HEK293T (cell line): ENCODE results near the gene FASTKD2.

Experiments
- ELF4 ChIP-seq: fragments of 450-650 bp; IDR thresholded peaks from 2 replicates; pipeline ENCODE4 v1.6.1; 2017; ENCODE audit warnings: antibody characterized with exemption
- TARDBP ChIP-seq: fragments of 450-650 bp; IDR thresholded peaks from 2 replicates; pipeline ENCODE4 v1.6.1; 2016

DNA sequence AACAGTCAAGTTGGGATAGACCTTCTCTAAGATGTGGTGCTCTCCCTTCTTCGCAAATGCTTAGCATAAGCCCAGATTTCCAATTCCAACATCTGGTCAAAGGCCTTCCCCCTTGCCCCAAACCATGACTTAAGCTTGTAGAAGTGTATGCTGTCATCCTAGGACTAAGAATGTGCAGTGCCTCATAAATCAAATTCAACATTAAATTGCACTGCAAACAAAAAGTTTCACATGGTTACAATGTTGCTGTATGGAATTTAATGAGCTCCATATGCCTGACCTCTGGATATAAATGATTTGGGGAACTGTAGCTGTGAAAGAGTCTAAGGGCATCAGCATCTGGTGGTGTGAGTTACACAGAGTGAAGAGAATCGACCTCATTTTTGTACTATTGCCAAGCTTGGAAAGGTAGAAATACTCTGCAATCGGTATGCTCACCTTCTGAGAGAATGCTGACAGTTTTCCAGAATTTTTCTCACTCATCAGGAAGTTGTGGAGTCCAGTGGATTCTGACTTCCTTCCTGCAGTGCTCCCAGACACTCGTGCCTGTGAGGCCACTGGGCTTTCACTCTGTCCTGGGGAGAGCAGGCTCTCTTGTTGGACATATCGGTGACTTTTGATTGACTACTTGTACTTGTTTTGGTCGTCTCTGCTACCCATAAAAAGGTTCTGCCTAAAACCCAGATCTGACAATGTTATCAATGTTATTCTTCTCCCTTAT lies 40.6 kb downstream of the FASTKD2 start:
- TF ChIP-seq TARDBP (no peak), ELF4 (no peak)
